A549 treated with RU486 at 1 μM for 4 hours (cell line): Measurements from ENCODE around the gene MCM3AP. TPM values are rescaled to one million over a fixed set of nuclear protein-coding genes. Genes with fewer than 3 reads are reported as not detected.

ENCODE experiments used
- total RNA-seq: library from RNA; stranded (reverse); fragments of 200-300 nt; extraction: Qiagen RNA extraction; gene quantifications from 5 replicates; pipeline ENCODE4 v1.2.3, GENCODE V29; 2022; ENCODE audit warnings: low read depth

MCM3AP gene
- total RNA-seq = 29.4 to 43.0 TPM (median 40.0 TPM) in 5 replicates

DNA sequence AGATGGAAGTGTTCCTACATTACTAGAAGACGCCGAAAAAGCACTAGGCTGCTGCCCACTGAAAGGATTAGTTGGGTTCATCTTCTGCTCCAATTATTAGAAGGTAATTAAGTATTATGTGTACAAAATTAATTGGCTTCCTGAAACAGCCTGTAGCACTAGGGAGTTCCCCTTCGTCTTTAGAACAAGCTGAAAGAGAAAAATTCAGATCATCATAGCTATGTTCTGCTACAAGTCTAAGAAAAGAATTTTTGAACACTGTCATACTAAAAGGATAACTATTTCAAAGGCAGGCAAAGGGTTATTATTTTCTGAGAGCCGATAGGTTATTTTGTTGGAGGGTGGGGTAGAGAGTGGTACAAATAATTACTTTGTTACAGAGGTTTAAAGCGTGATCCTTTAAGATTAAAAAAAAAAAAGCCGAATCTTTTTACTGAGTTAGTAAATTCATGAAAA lies at the start of gene MCM3AP:
TSS of gene MCM3AP (minus strand) at position 406 of the 456 bp plus-strand sequence. CDS start at position 81, 325 bp downstream.

GRCh38 chr21:46323710-46324389 lies 38.4 kb upstream of the MCM3AP start, which contains the start of the genes C21orf58 and PCNT:
Gene C21orf58, minus strand, starts transcription at chr21:46323870. Its CDS starts 1,132 bp downstream, at chr21:46322738.
Gene PCNT, plus strand, starts transcription at chr21:46324156. Its CDS starts 73 bp downstream, at chr21:46324229.

DNA sequence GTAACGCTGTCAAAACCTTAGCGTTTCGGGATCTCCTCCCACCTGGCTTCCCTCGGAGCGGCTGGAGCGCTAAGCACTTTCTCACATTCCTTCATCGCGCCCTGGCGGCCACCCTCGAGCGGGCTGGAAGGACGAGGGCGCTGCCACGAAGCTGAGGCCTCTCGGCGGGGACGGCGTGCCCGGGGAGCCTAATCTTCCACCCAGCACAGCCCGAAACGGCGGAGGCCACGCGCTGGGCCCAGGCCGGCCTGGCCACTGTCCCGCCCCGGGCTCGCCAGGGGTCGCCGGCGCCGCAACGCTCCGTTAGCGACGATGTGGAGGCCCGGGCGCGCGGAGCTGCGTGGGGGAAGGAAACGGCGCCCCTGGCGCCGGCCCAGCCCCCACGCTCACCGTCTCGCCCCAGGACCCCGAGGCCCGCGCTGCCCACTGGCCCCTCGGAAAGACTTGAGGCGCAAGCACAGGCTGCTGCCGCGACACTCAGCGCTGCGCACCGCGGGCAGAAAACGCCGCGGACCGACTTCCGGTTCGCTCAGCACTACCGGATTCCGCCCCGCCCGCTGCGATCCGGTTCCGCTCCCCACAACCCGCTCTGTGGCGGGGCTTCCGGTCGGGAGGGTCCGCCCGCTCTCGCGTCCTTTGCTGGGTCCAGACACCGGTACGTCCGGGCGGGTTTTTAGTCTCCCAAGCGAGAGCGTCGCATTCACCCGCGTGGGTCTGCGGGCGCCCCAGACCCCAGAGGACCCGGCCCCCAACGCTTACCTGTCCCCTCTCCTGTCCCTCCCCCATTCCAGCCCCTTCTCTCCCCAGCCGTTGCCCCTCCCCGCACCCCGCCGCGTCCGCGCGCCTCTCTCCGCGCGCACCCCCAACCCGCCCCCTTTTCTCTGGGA lies 593 bp upstream of the MCM3AP start, which contains the start of gene YBEY:
TSS of gene YBEY (plus strand) at position 582 of the 887 bp plus-strand sequence. CDS start 572 bp downstream, outside the sequence.

DNA sequence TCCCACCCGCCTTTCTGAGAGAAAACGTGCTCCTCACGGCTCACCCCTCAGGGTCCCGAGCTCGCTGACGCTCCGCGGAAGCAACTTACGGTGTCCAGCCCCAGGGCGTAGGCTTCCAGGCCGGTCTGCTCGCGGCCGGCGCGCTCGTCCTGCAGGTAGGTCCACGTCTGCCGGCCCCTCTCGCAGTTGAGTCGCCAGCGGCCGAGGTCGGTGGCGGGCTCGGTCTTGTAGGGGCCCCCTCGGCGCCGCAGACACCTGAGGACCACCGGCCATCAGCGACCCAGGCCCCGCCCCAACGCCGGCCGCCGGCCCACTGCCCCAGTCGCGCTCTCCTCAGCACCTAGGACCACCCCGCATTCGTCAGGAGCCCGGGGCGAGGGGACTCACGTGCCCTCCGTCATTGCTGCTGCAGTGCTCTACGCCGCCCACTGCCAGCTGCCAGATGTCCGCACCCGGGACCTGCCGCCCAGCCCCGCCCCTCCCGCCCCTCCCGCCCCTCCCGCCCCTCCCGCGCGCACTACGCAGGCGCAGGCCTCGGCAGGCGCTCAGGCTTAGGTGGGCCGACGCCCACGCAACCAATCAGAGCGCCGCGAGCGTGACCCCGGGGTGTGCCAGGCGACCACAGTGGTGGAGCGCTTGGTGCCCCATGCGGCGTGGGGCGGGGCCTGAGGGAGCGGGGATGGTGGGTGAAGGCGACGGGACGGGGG lies 56.9 kb downstream of the MCM3AP start, which contains the start of gene LSS:
TSS of gene LSS (minus strand) at position 430 of the 707 bp plus-strand sequence. CDS start at position 401, 29 bp downstream.

Other genes starting within 250 kb of the MCM3AP start
- gene COL6A2, start 187.5 kb downstream of the MCM3AP start, total RNA-seq = 13.4 to 17.7 TPM (median 15.2 TPM) in 5 replicates
- not detected in 5 replicates for gene FTCD, start 130.0 kb downstream of the MCM3AP start, total RNA-seq
- 0.06 TPM in 1 of 5 replicates, not detected in the others for gene SPATC1L, start 101.2 kb downstream of the MCM3AP start, total RNA-seq
- gene LSS, start 56.8 kb downstream of the MCM3AP start, total RNA-seq = 9.5 to 13.8 TPM (median 12.4 TPM) in 5 replicates
- 26.8 to 31.5 TPM (median 28.9 TPM) in 5 replicates for gene YBEY, start 731 bp upstream of the MCM3AP start, total RNA-seq
- gene C21orf58, start 38.3 kb upstream of the MCM3AP start, total RNA-seq = 3.2 to 5.8 TPM (median 5.3 TPM) in 5 replicates
- gene PCNT, start 38.5 kb upstream of the MCM3AP start, total RNA-seq = 11.1 to 15.1 TPM (median 13.4 TPM) in 5 replicates
- 8.4 to 13.3 TPM (median 10.9 TPM) in 5 replicates for gene DIP2A, start 173.3 kb upstream of the MCM3AP start, total RNA-seq